ENCODE results near the gene LILRB4.

DNA sequence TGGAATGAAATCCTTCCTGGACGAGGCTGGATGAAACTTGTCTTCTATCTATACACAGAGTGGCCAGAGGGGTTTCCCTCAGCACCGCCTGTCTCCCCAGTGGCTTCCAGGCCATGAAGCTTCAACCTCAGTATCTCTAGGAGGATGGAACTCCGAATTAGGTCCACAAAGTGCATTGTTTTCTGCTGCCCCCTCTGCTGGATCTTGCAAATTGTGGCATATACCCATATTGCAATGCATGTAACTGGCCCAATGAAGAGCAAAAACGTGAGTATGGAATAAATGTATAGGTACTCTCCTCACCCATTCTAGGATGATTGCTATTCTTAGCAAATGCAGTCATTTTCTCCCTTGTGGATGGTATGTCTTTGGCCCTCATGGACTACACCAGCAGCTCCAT lies 14.7 kb upstream of the LILRB4 start:
- TF ChIP-seq, protein P1, sequence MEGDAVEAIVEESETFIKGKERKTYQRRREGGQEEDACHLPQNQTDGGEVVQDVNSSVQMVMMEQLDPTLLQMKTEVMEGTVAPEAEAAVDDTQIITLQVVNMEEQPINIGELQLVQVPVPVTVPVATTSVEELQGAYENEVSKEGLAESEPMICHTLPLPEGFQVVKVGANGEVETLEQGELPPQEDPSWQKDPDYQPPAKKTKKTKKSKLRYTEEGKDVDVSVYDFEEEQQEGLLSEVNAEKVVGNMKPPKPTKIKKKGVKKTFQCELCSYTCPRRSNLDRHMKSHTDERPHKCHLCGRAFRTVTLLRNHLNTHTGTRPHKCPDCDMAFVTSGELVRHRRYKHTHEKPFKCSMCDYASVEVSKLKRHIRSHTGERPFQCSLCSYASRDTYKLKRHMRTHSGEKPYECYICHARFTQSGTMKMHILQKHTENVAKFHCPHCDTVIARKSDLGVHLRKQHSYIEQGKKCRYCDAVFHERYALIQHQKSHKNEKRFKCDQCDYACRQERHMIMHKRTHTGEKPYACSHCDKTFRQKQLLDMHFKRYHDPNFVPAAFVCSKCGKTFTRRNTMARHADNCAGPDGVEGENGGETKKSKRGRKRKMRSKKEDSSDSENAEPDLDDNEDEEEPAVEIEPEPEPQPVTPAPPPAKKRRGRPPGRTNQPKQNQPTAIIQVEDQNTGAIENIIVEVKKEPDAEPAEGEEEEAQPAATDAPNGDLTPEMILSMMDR (conservative IDR thresholded peaks at IDR 0.05; ENCODE audit: low read depth, low read length), result no peak
- TF ChIP-seq EZH2 (IDR thresholded peaks at IDR 0.05; ENCODE audit: borderline replicate concordance, low read depth, low read length, poor library complexity, severe bottlenecking), result no peak

All from A673 (cell line).